Caco-2 (cell line): ENCODE results near the gene BAIAP2L2. TPM values are rescaled to one million over a fixed set of nuclear protein-coding genes. Genes with fewer than 3 reads are reported as not detected.
A peak's percentile ranks its signal among the peaks of the same experiment; 100 is the strongest.

Source experiments
- BruUV-seq: library from RNA; stranded (reverse); fragments of 400-500 nt; replicated peaks from 2 replicates; lab custom pipeline; 2021; lab: Mats Ljungman, UMichigan
- CTCF ChIA-PET: fragments of 300-600 bp; sonication (Branson Sonifier 250); formaldehyde crosslinking; loops from one replicate; lab custom pipeline; 2022; ENCODE audit warnings: antibody characterized with exemption; lab: Charles Lee
- POLR2A ChIA-PET: fragments of 300-600 bp; sonication (Branson Sonifier 250); formaldehyde crosslinking; loops from one replicate; lab custom pipeline; 2022; ENCODE audit warnings: antibody characterized with exemption; lab: Charles Lee
- DNase-seq, 2 experiments: peaks; one replicate each; pipeline versions ENCODE4 v3.0.0 to v3.0.0-alpha.2; 2020 to 2022
- H3K27me3 ChIP-seq: replicated peaks from 2 replicates; pipeline ENCODE4 v1.6.0; 2011; ENCODE audit warnings: low read length; ENCODE audit not compliant: control insufficient read depth, insufficient read depth
- H3K36me3 ChIP-seq: 2 replicates; pipeline ENCODE4 v1.5.1; 2011; ENCODE audit warnings: low read length; ENCODE audit not compliant: control insufficient read depth, insufficient read depth
- H3K4me1 ChIP-seq: fragments of 250-450 bp; sonication (Bioruptor Pico); 2 replicates; pipeline ENCODE4 v1.5.1; 2020; ENCODE audit warnings: mild to moderate bottlenecking
- H3K4me3 ChIP-seq: 2 replicates; pipeline ENCODE4 v1.5.1; 2011; ENCODE audit warnings: low read depth, mild to moderate bottlenecking, control low read depth, low read length
- H3K9me3 ChIP-seq: fragments of 250-450 bp; sonication (Bioruptor Pico); 2 replicates; pipeline ENCODE4 v1.5.1; 2020; ENCODE audit warnings: mild to moderate bottlenecking, moderate library complexity
- H3K27ac Mint-ChIP-seq: one replicate; pipeline ENCODE4 v1.8.0; 2022; ENCODE audit warnings: mixed read lengths; ENCODE audit not compliant: unreplicated experiment
- H3K27me3 Mint-ChIP-seq: one replicate; pipeline ENCODE4 v1.8.0; 2022; ENCODE audit warnings: mixed read lengths; ENCODE audit not compliant: insufficient read depth, unreplicated experiment
- H3K36me3 Mint-ChIP-seq: one replicate; pipeline ENCODE4 v1.8.0; 2022; ENCODE audit warnings: mild to moderate bottlenecking, mixed read lengths; ENCODE audit not compliant: insufficient read depth, unreplicated experiment
- H3K4me1 Mint-ChIP-seq: one replicate; pipeline ENCODE4 v1.8.0; 2022; ENCODE audit warnings: low read depth, mixed read lengths; ENCODE audit not compliant: unreplicated experiment
- H3K4me3 Mint-ChIP-seq: one replicate; pipeline ENCODE4 v1.8.0; 2022; ENCODE audit warnings: mild to moderate bottlenecking, moderate library complexity, mixed read lengths; ENCODE audit not compliant: unreplicated experiment
- H3K9me3 Mint-ChIP-seq: one replicate; pipeline ENCODE4 v1.8.0; 2022; ENCODE audit warnings: mixed read lengths; ENCODE audit not compliant: unreplicated experiment
- CTCF ChIP-seq, 2 experiments: fragments of 200-600 bp in 1 of 2; IDR thresholded peaks; 1 replicate in 1 of 2; 2 replicates in 1 of 2; pipeline versions ENCODE4 v1.5.1 to v1.8.0; 2011 to 2022; ENCODE audit warnings: antibody characterized with exemption in 1 of 2, control low read depth in 1 of 2, inconsistent platforms in 1 of 2, low read depth in 1 of 2, low read length in 1 of 2, mild to moderate bottlenecking in 1 of 2, moderate library complexity in 1 of 2; ENCODE audit not compliant: insufficient read depth in 1 of 2, severe bottlenecking in 1 of 2, unreplicated experiment in 1 of 2
- intact Hi-C: fragments of 100-400 bp; cut with micrococcal nuclease; formaldehyde crosslinking; loops from one replicate; pipeline ENCODE4 v1.10.0; 2022; ENCODE audit not compliant: unreplicated experiment
- total RNA-seq: library from RNA; stranded (reverse); gene quantifications from 2 replicates; pipeline ENCODE4 v1.2.3, GENCODE V29; 2022

BAIAP2L2 gene
- total RNA-seq, 1 experiment from 2014 or later, result 4.4 TPM

- peaks cover 2% of the 10 kb centered on the region; the same call in 1 of the 2 replicates for H3K36me3 ChIP-seq
- H3K27ac Mint-ChIP-seq, result no peak overlapping the region
- no peaks in the 10 kb centered on the region for H3K27me3 Mint-ChIP-seq
- CTCF ChIA-PET, result interaction anchor here (0.7 to 1.5 kb wide), 4 partner anchors 25 to 51 kb away, joined by 3 to 7 read pairs (median 6); partner anchors contain the start of gene PICK1
- H3K4me1 ChIP-seq, result peaks cover 16% of the 10 kb centered on the region
- no peaks in the 10 kb centered on the region for H3K9me3 ChIP-seq
- H3K9me3 Mint-ChIP-seq, result no peaks in the 10 kb centered on the region
- no peak for TF ChIP-seq CTCF (IDR thresholded peaks at IDR 0.05; ENCODE audit: insufficient read depth in 1 of 2, low read depth in 1 of 2, low read length in 1 of 2, severe bottlenecking in 1 of 2, unreplicated experiment in 1 of 2)
- intact Hi-C loops, result loop anchor here (2.0 kb wide), 1 partner anchor 51 kb away; no protein-coding TSS in a partner anchor
- H3K27me3 ChIP-seq, result no peaks in the 10 kb centered on the region
- POLR2A ChIA-PET, result no interaction called here
- no peak overlapping the region for H3K4me3 ChIP-seq
- no peak for DNase-seq
- no peak overlapping the region for H3K4me3 Mint-ChIP-seq
- no TSS peak for BruUV-seq
- H3K36me3 Mint-ChIP-seq, result peaks cover 19% of the 10 kb centered on the region
- H3K4me1 Mint-ChIP-seq, result peaks cover 8% of the 10 kb centered on the region
Measured at GRCh38 chr22:38103641-38104040, 6.8 kb downstream of the BAIAP2L2 start.

- DNase-seq, result no peak
- H3K4me1 ChIP-seq, result peaks cover 4% of the 10 kb centered on the region; the same call in 1 of the 2 replicates
- no peak for TF ChIP-seq CTCF (IDR thresholded peaks at IDR 0.05; ENCODE audit: insufficient read depth in 1 of 2, low read depth in 1 of 2, low read length in 1 of 2, severe bottlenecking in 1 of 2, unreplicated experiment in 1 of 2)
- peaks cover 4% of the 10 kb centered on the region for H3K36me3 Mint-ChIP-seq
- H3K36me3 ChIP-seq, result no peaks in the 10 kb centered on the region
- no peak overlapping the region for H3K4me3 Mint-ChIP-seq
- H3K9me3 ChIP-seq, result no peaks in the 10 kb centered on the region
- no peak overlapping the region for H3K27ac Mint-ChIP-seq
- no peak overlapping the region for H3K4me3 ChIP-seq
- POLR2A ChIA-PET, result no interaction called here
- no TSS peak for BruUV-seq
- no peaks in the 10 kb centered on the region for H3K27me3 Mint-ChIP-seq
- H3K4me1 Mint-ChIP-seq, result no peaks in the 10 kb centered on the region
- CTCF ChIA-PET, result interaction anchor here (0.6 to 1.5 kb wide), 3 partner anchors 14 to 88 kb away, joined by 3 to 6 read pairs (median 4); no protein-coding TSS in a partner anchor
- H3K9me3 Mint-ChIP-seq, result no peaks in the 10 kb centered on the region
- intact Hi-C loops, result no loop called here
- H3K27me3 ChIP-seq, result no peaks in the 10 kb centered on the region
Measured at GRCh38 chr22:38098410-38099249, 11.9 kb downstream of the BAIAP2L2 start.

- intact Hi-C loops, result no loop called here
- Histone ChIP-seq H3K36me3 (no peaks in the 10 kb centered on the region), H3K4me1 (peaks cover 4% of the 10 kb centered on the region; the same call in 1 of the 2 replicates), H3K4me3 (no peak overlapping the region), H3K9me3 (no peaks in the 10 kb centered on the region), H3K27me3 (no peaks in the 10 kb centered on the region)
- Mint-ChIP-seq H3K27ac (no peak overlapping the region), H3K4me3 (peak overlapping the region; percentile 30), H3K9me3 (no peaks in the 10 kb centered on the region), H3K4me1 (no peaks in the 10 kb centered on the region), H3K36me3 (peaks cover 4% of the 10 kb centered on the region), H3K27me3 (no peaks in the 10 kb centered on the region)
- TF ChIP-seq CTCF (IDR thresholded peaks at IDR 0.05; ENCODE audit: insufficient read depth in 1 of 2, low read depth in 1 of 2, low read length in 1 of 2, severe bottlenecking in 1 of 2, unreplicated experiment in 1 of 2), result no peak
- no TSS peak for BruUV-seq
- POLR2A ChIA-PET, result no interaction called here
- CTCF ChIA-PET, result interaction anchor here (1.5 kb wide), 1 partner anchor 45 kb away, joined by 4 read pairs; no protein-coding TSS in a partner anchor
- DNase-seq, result no peak
Measured at GRCh38 chr22:38097557-38098409, 12.7 kb downstream of the BAIAP2L2 start.
